ENCODE measurements around the gene PLEKHM3.

PLEKHM3 gene

DNA sequence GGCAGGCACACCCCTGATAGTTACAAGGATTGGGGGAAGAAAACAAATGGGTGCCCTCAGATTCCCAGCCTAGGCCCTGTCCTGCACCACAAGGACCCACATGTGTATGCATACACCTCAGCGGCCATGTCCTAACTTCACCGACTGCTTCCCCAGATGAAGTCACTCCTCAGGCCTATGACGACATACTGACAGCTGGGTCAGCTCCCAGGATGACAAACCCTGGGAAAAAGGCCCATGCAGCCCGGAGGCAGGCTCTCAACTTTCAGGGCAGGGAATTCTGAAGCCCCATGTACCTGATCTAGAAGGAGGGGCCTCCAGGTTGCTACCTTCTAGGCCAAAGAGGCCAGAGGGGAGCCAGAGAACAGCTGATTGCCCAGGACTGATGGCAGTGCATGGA is 11.0 kb upstream of the PLEKHM3 start:
- TF ChIP-seq RAD21 (IDR thresholded peaks at IDR 0.05; ENCODE audit: low read depth) (no peak), NFIC (IDR thresholded peaks at IDR 0.05) (no peak), TCF12 (IDR thresholded peaks at IDR 0.05; ENCODE audit: low read depth) (no peak), CREB1 (IDR thresholded peaks at IDR 0.05; ENCODE audit: low read depth) (no peak), EP300 (IDR thresholded peaks at IDR 0.05; ENCODE audit: borderline replicate concordance) (no peak), ZBTB7A (IDR thresholded peaks at IDR 0.05; ENCODE audit: low read depth) (no peak), TEAD4 (IDR thresholded peaks at IDR 0.05) (no peak), FOXM1 (IDR thresholded peaks at IDR 0.05; ENCODE audit: borderline replicate concordance, low read depth) (no peak), TAF1 (IDR thresholded peaks at IDR 0.05; ENCODE audit: low read depth) (no peak), YY1 (IDR thresholded peaks at IDR 0.05; ENCODE audit: low read depth) (no peak), EGR1 (IDR thresholded peaks at IDR 0.05) (no peak), CEBPB (IDR thresholded peaks at IDR 0.05) (no peak)
- TF ChIP-seq, protein P1, sequence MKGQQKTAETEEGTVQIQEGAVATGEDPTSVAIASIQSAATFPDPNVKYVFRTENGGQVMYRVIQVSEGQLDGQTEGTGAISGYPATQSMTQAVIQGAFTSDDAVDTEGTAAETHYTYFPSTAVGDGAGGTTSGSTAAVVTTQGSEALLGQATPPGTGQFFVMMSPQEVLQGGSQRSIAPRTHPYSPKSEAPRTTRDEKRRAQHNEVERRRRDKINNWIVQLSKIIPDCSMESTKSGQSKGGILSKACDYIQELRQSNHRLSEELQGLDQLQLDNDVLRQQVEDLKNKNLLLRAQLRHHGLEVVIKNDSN (IDR thresholded peaks at IDR 0.05): no peak
- TF ChIP-seq, protein P2, sequence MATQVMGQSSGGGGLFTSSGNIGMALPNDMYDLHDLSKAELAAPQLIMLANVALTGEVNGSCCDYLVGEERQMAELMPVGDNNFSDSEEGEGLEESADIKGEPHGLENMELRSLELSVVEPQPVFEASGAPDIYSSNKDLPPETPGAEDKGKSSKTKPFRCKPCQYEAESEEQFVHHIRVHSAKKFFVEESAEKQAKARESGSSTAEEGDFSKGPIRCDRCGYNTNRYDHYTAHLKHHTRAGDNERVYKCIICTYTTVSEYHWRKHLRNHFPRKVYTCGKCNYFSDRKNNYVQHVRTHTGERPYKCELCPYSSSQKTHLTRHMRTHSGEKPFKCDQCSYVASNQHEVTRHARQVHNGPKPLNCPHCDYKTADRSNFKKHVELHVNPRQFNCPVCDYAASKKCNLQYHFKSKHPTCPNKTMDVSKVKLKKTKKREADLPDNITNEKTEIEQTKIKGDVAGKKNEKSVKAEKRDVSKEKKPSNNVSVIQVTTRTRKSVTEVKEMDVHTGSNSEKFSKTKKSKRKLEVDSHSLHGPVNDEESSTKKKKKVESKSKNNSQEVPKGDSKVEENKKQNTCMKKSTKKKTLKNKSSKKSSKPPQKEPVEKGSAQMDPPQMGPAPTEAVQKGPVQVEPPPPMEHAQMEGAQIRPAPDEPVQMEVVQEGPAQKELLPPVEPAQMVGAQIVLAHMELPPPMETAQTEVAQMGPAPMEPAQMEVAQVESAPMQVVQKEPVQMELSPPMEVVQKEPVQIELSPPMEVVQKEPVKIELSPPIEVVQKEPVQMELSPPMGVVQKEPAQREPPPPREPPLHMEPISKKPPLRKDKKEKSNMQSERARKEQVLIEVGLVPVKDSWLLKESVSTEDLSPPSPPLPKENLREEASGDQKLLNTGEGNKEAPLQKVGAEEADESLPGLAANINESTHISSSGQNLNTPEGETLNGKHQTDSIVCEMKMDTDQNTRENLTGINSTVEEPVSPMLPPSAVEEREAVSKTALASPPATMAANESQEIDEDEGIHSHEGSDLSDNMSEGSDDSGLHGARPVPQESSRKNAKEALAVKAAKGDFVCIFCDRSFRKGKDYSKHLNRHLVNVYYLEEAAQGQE (IDR thresholded peaks at IDR 0.05; ENCODE audit: low read depth): no peak
- TF ChIP-seq, protein P3, sequence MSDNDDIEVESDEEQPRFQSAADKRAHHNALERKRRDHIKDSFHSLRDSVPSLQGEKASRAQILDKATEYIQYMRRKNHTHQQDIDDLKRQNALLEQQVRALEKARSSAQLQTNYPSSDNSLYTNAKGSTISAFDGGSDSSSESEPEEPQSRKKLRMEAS (IDR thresholded peaks at IDR 0.05): no peak

DNA sequence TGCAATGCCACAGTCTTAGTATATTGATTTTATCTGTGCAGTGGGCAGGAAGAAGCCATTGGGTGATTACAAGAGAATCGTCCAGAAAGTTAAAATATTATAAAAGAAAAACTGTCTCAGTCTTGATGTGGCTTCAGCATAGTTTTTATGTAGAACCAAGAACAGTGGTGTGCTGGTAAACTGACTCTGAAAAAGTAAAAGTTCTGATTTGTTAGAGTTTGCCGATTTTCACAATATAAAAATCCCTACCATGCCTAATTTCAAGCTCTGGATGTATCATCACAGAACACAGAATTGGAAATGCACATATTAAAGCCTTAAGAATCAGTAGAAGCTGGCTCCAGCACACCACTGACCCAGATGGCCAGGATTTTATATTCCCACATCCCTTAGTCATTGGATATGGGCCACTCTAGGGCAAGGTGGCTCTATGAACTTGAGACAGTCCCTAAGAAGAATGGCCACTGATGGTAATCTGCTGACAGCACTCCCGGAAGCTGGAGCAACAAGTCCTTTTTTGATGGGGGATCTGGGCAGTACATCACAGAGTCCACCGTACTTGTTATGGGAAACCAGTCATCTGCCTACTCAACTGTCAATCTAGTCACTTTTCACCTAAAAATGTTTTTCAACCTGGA is 9.3 kb upstream of the PLEKHM3 start:
- TF ChIP-seq TAF1 (IDR thresholded peaks at IDR 0.05; ENCODE audit: low read depth) (no peak), RAD21 (IDR thresholded peaks at IDR 0.05; ENCODE audit: low read depth) (no peak), EGR1 (IDR thresholded peaks at IDR 0.05) (no peak), NFIC (IDR thresholded peaks at IDR 0.05) (no peak), CREB1 (IDR thresholded peaks at IDR 0.05; ENCODE audit: low read depth) (no peak)

DNA sequence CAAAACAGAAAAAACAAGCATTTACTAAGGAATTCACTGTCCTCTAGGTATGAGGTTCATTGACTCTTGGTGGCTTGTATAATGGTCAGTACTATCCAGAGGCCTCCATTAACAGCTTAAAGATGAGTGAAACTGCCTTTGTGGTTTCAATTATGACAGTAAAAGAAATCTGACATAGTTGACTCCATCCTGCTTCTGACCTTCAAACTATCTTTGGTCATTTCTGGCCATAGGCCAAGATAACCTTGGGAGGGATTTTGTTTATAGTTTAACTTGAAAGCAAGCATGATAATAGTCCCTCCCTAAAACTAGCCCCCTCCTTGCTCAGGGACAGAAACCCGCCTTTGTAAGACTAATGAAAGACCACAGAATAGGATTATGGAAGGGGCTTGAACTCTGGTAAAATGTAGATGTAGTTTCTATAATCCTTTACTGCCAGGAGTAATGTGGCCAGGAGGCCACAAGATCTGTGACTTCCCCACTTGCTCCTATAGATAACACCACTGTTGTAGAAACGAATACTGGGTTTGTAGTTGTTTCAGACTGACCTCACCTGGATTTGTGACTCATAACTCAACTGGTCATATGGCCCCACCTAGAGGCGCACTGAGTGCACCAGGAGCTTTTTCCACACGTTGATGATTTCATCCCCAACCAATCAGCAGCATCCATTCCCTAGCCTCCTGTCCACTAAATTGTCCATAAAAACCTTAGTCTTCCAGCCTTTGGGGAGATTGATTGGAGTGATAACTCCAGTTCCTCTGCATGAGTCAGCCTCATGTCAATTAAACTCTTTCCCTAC is 8.6 kb upstream of the PLEKHM3 start:
- TF ChIP-seq RAD21 (IDR thresholded peaks at IDR 0.05; ENCODE audit: low read depth): peak; percentile 75
- TF ChIP-seq, protein P1 (IDR thresholded peaks at IDR 0.05): no peak

DNA sequence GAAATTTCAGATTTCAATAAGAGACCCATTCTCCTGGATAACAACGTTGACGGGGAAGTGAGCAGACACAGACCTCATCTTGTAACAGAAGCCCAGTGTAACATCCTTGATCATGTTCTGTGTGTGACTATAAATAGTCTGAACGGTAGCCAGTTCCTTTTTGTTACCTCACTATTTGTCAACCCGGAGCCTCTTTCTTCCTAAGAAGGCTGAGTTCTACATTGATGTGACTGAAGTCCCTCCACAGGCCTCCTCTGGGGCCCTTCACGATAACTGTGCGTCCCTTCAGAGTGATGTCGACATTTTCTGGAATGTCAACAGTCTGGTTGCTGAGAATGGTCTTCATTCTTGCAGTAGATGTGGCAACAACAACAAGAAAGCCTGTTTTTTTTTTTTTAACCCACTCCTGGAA is 6.3 kb upstream of the PLEKHM3 start:
- TF ChIP-seq EP300 (IDR thresholded peaks at IDR 0.05; ENCODE audit: borderline replicate concordance) (no peak), CREB1 (IDR thresholded peaks at IDR 0.05; ENCODE audit: low read depth) (no peak), TCF12 (IDR thresholded peaks at IDR 0.05; ENCODE audit: low read depth) (no peak), ZBTB7A (IDR thresholded peaks at IDR 0.05; ENCODE audit: low read depth) (no peak), CEBPB (IDR thresholded peaks at IDR 0.05) (peak; percentile 84), EGR1 (IDR thresholded peaks at IDR 0.05) (no peak), TEAD4 (IDR thresholded peaks at IDR 0.05) (peak; percentile 44; the same call in 1 of the 2 replicates), YY1 (IDR thresholded peaks at IDR 0.05; ENCODE audit: low read depth) (no peak), FOXM1 (IDR thresholded peaks at IDR 0.05; ENCODE audit: borderline replicate concordance, low read depth) (no peak)
- TF ChIP-seq, protein P2 (IDR thresholded peaks at IDR 0.05; ENCODE audit: low read depth): no peak
- TF ChIP-seq, protein P1 (IDR thresholded peaks at IDR 0.05): no peak

DNA sequence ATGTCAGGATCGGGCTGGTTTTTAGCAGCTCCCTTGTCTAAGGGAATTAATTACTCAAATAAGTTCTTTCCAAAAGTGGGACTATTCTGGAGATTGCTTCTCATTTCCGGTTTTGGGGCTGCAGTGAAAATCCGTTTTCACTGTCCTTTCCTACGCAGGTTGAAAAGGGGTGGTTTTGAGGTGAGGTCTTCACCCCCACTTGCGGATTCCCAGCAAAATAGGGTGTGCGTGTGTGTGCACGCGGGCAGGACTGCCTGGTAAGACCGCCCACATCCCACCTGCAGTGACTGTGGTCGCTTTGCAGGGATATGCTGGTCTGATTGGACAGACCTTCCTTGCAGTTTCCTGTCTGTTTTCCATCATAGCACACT is 472 bp upstream of the PLEKHM3 start:
- TF ChIP-seq, protein P3 (IDR thresholded peaks at IDR 0.05): no peak
- TF ChIP-seq FOXM1 (IDR thresholded peaks at IDR 0.05; ENCODE audit: borderline replicate concordance, low read depth): no peak
- TF ChIP-seq TEAD4 (IDR thresholded peaks at IDR 0.05): no peak
- TF ChIP-seq TCF12 (IDR thresholded peaks at IDR 0.05; ENCODE audit: low read depth): no peak
- no peak for TF ChIP-seq YY1 (IDR thresholded peaks at IDR 0.05; ENCODE audit: low read depth)
